IPS-15b (cell line): ENCODE data around the gene XKR3.
"Not testable (repeated sequence)": the region's sequence is repeated elsewhere in the genome, so short reads cannot be mapped to it uniquely, and the experiment has no call there.

ENCODE experiments used
- H3K27me3 ChIP-seq: one replicate; pipeline ENCODE4 v1.6.1; 2013; ENCODE audit warnings: low read length; ENCODE audit not compliant: control insufficient read depth, insufficient read depth
- H3K36me3 ChIP-seq: one replicate; pipeline ENCODE4 v1.6.1; 2013; ENCODE audit warnings: low read length; ENCODE audit not compliant: control insufficient read depth, insufficient read depth
- H3K4me1 ChIP-seq: one replicate; pipeline ENCODE4 v1.6.1; 2013; ENCODE audit warnings: mild to moderate bottlenecking, low read length; ENCODE audit not compliant: control insufficient read depth, insufficient read depth
- H3K4me3 ChIP-seq: one replicate; pipeline ENCODE4 v1.5.1; 2013; ENCODE audit warnings: low read depth, low read length
- H3K9ac ChIP-seq: one replicate; pipeline ENCODE4 v1.6.1; 2013; ENCODE audit warnings: low read depth, mild to moderate bottlenecking, low read length
- H3K9me3 ChIP-seq: one replicate; pipeline ENCODE4 v1.6.1; 2013; ENCODE audit warnings: mild to moderate bottlenecking, low read length; ENCODE audit not compliant: control insufficient read depth, insufficient read depth

The XKR3 gene

GRCh38 chr22:16803255-16803917 is 21.8 kb downstream of the XKR3 start:
- Histone ChIP-seq H3K27me3 (no peaks in the 10 kb centered on the region), H3K4me1 (peaks cover 4% of the 10 kb centered on the region), H3K4me3 (no peak overlapping the region), H3K9me3 (no peaks in the 10 kb centered on the region), H3K9ac (no peak overlapping the region), H3K36me3 (no peaks in the 10 kb centered on the region)

GRCh38 chr22:16801571-16801970 is 23.6 kb downstream of the XKR3 start:
- no peak overlapping the region for H3K9ac ChIP-seq
- no peaks in the 10 kb centered on the region for H3K36me3 ChIP-seq
- no peaks in the 10 kb centered on the region for H3K4me1 ChIP-seq
- no peak overlapping the region for H3K4me3 ChIP-seq
- no peaks in the 10 kb centered on the region for H3K27me3 ChIP-seq
- H3K9me3 ChIP-seq: no peaks in the 10 kb centered on the region

GRCh38 chr22:16801088-16801487 is 24.1 kb downstream of the XKR3 start:
- Histone ChIP-seq H3K36me3 (no peaks in the 10 kb centered on the region), H3K4me1 (no peaks in the 10 kb centered on the region), H3K9me3 (no peaks in the 10 kb centered on the region), H3K4me3 (no peak overlapping the region), H3K9ac (no peak overlapping the region), H3K27me3 (no peaks in the 10 kb centered on the region)

GRCh38 chr22:16800358-16800757 is 24.9 kb downstream of the XKR3 start:
- Histone ChIP-seq H3K36me3 (no peaks in the 10 kb centered on the region), H3K9me3 (no peaks in the 10 kb centered on the region), H3K4me3 (no peak overlapping the region), H3K27me3 (no peaks in the 10 kb centered on the region), H3K4me1 (no peaks in the 10 kb centered on the region), H3K9ac (no peak overlapping the region)

GRCh38 chr22:16795504-16795903 is 29.7 kb downstream of the XKR3 start:
- H3K9me3 ChIP-seq, H3K9ac ChIP-seq, H3K36me3 ChIP-seq, H3K4me3 ChIP-seq, H3K27me3 ChIP-seq: not testable (repeated sequence)
- H3K4me1 ChIP-seq: peaks cover 19% of the 10 kb centered on the region

GRCh38 chr22:16793831-16794230 is 31.4 kb downstream of the XKR3 start:
- H3K9me3 ChIP-seq: no peaks in the 10 kb centered on the region
- no peak overlapping the region for H3K4me3 ChIP-seq

GRCh38 chr22:16789860-16790493 is 35.2 kb downstream of the XKR3 start:
- H3K4me3 ChIP-seq: no peak overlapping the region
- peaks cover 25% of the 10 kb centered on the region for H3K4me1 ChIP-seq

More at GRCh38 chr22:16793831-16794230, 31.4 kb downstream of the XKR3 start:
- H3K9ac ChIP-seq: no peak overlapping the region
- peaks cover 25% of the 10 kb centered on the region for H3K4me1 ChIP-seq
- H3K36me3 ChIP-seq: no peaks in the 10 kb centered on the region
- H3K27me3 ChIP-seq: no peaks in the 10 kb centered on the region

GRCh38 chr22:16783930-16784354 is 41.3 kb downstream of the XKR3 start:
- H3K9me3 ChIP-seq: no peaks in the 10 kb centered on the region
- no peaks in the 10 kb centered on the region for H3K36me3 ChIP-seq
- no peaks in the 10 kb centered on the region for H3K27me3 ChIP-seq
- H3K9ac ChIP-seq: no peak overlapping the region
- peaks cover 2% of the 10 kb centered on the region for H3K4me1 ChIP-seq
- H3K4me3 ChIP-seq: no peak overlapping the region

More at GRCh38 chr22:16789860-16790493, 35.2 kb downstream of the XKR3 start:
- H3K27me3 ChIP-seq: no peaks in the 10 kb centered on the region
- H3K36me3 ChIP-seq: no peaks in the 10 kb centered on the region
- H3K9me3 ChIP-seq: no peaks in the 10 kb centered on the region
- no peak overlapping the region for H3K9ac ChIP-seq

GRCh38 chr22:16783453-16783852 is 41.8 kb downstream of the XKR3 start:
- Histone ChIP-seq H3K9ac (no peak overlapping the region), H3K4me1 (no peaks in the 10 kb centered on the region), H3K4me3 (no peak overlapping the region), H3K27me3 (no peaks in the 10 kb centered on the region), H3K36me3 (no peaks in the 10 kb centered on the region), H3K9me3 (no peaks in the 10 kb centered on the region)

- no peaks in the 10 kb centered on the region for H3K36me3 ChIP-seq
These were observed 43.4 kb downstream of the XKR3 start for GRCh38 chr22:16781764-16782329.

GRCh38 chr22:16781074-16781763 is 44.0 kb downstream of the XKR3 start:
- H3K4me1 ChIP-seq: no peaks in the 10 kb centered on the region
- H3K27me3 ChIP-seq: no peaks in the 10 kb centered on the region
- H3K9ac ChIP-seq: no peak overlapping the region
- no peaks in the 10 kb centered on the region for H3K36me3 ChIP-seq
- H3K9me3 ChIP-seq: no peaks in the 10 kb centered on the region
- no peak overlapping the region for H3K4me3 ChIP-seq

More at GRCh38 chr22:16781764-16782329, 43.4 kb downstream of the XKR3 start:
- no peak overlapping the region for H3K9ac ChIP-seq
- no peaks in the 10 kb centered on the region for H3K9me3 ChIP-seq
- H3K27me3 ChIP-seq: no peaks in the 10 kb centered on the region
- no peak overlapping the region for H3K4me3 ChIP-seq
- no peaks in the 10 kb centered on the region for H3K4me1 ChIP-seq
